H9 (cell line): ENCODE results near the gene SYAP1. TPM values are rescaled to one million over a fixed set of nuclear protein-coding genes. Genes with fewer than 3 reads are reported as not detected.

Experiments used
- DNase-seq: peaks from one replicate; pipeline ENCODE4 v3.0.0-alpha.2; 2017
- H2AFZ ChIP-seq: one replicate; pipeline ENCODE4 v1.6.1; 2013; ENCODE audit warnings: mild to moderate bottlenecking, low read length, control low read depth, moderate library complexity
- H2AK5ac ChIP-seq: 2 replicates; pipeline ENCODE4 v1.6.1; 2013; ENCODE audit warnings: low read length, control low read depth, mixed read lengths; ENCODE audit not compliant: insufficient read length
- H2BK120ac ChIP-seq: one replicate; pipeline ENCODE4 v1.6.1; 2013; ENCODE audit warnings: low read depth, mild to moderate bottlenecking, low read length, control low read depth, inconsistent platforms; ENCODE audit not compliant: poor library complexity, severe bottlenecking
- H2BK12ac ChIP-seq: 2 replicates; pipeline ENCODE4 v1.6.1; 2013; ENCODE audit warnings: low read length, control low read depth, mixed read lengths, low read depth; ENCODE audit not compliant: insufficient read length
- H2BK15ac ChIP-seq: 2 replicates; pipeline ENCODE4 v1.6.1; 2013; ENCODE audit warnings: low read depth, low read length, control low read depth
- H2BK20ac ChIP-seq: one replicate; pipeline ENCODE4 v1.6.1; 2013; ENCODE audit warnings: low read depth, mild to moderate bottlenecking, low read length, control low read depth, inconsistent platforms; ENCODE audit not compliant: poor library complexity, severe bottlenecking
- H2BK5ac ChIP-seq: 2 replicates; pipeline ENCODE4 v1.6.1; 2013; ENCODE audit warnings: low read length, control low read depth, mixed read lengths; ENCODE audit not compliant: insufficient read length
- H3K14ac ChIP-seq: 2 replicates; pipeline ENCODE4 v1.6.1; 2013; ENCODE audit warnings: low read length, control low read depth; ENCODE audit not compliant: insufficient read depth
- H3K18ac ChIP-seq: 2 replicates; pipeline ENCODE4 v1.6.1; 2013; ENCODE audit warnings: low read depth, mild to moderate bottlenecking, mixed read lengths, low read length, control low read depth; ENCODE audit not compliant: insufficient read length
- H3K23ac ChIP-seq: 2 replicates; pipeline ENCODE4 v1.6.1; 2013; ENCODE audit warnings: low read length, control low read depth, mixed read lengths, low read depth; ENCODE audit not compliant: insufficient read length
- H3K23me2 ChIP-seq: 2 replicates; pipeline ENCODE4 v1.6.1; 2013; ENCODE audit warnings: low read depth, mild to moderate bottlenecking, mixed read lengths, low read length, control low read depth; ENCODE audit not compliant: insufficient read length, poor library complexity, severe bottlenecking
- H3K27ac ChIP-seq: 2 replicates; pipeline ENCODE4 v1.5.1; 2013; ENCODE audit warnings: low read length, control low read depth, mixed read lengths, low read depth; ENCODE audit not compliant: insufficient read length
- H3K27me3 ChIP-seq: 2 replicates; pipeline ENCODE4 v1.6.1; 2013; ENCODE audit warnings: low read length, control low read depth, inconsistent platforms; ENCODE audit not compliant: insufficient read depth
- H3K4ac ChIP-seq: 2 replicates; pipeline ENCODE4 v1.6.1; 2013; ENCODE audit warnings: low read depth, mild to moderate bottlenecking, control low read depth, inconsistent platforms, low read length, moderate library complexity
- H3K4me1 ChIP-seq: 2 replicates; pipeline ENCODE4 v1.6.1; 2013; ENCODE audit warnings: low read length, control low read depth, inconsistent platforms; ENCODE audit not compliant: insufficient read depth
- H3K4me2 ChIP-seq: 2 replicates; pipeline ENCODE4 v1.6.1; 2013; ENCODE audit warnings: low read length, control low read depth, mixed read lengths; ENCODE audit not compliant: insufficient read length, insufficient read depth
- H3K56ac ChIP-seq: 2 replicates; pipeline ENCODE4 v1.6.1; 2013; ENCODE audit warnings: low read depth, mild to moderate bottlenecking, mixed read lengths, low read length, control low read depth; ENCODE audit not compliant: insufficient read length
- H3K79me1 ChIP-seq: 2 replicates; pipeline ENCODE4 v1.6.1; 2013; ENCODE audit warnings: low read depth, mild to moderate bottlenecking, moderate library complexity, low read length, control low read depth, inconsistent platforms; ENCODE audit not compliant: insufficient read depth, poor library complexity, severe bottlenecking
- H3K79me2 ChIP-seq: 2 replicates; pipeline ENCODE4 v1.6.1; 2013; ENCODE audit warnings: low read length, control low read depth, inconsistent platforms; ENCODE audit not compliant: insufficient read depth
- H3K9ac ChIP-seq: 2 replicates; pipeline ENCODE4 v1.6.1; 2013; ENCODE audit warnings: low read length, control low read depth, mixed read lengths; ENCODE audit not compliant: insufficient read length; ENCODE audit errors: extremely low read depth
- H3K9me3 ChIP-seq: one replicate; pipeline ENCODE4 v1.6.1; 2013; ENCODE audit warnings: low read depth, low read length, inconsistent platforms; ENCODE audit not compliant: control insufficient read depth
- H3T11ph ChIP-seq: one replicate; pipeline ENCODE4 v1.6.1; 2013; ENCODE audit warnings: mild to moderate bottlenecking, low read length, control low read depth, inconsistent platforms
- H4K20me1 ChIP-seq: one replicate; pipeline ENCODE4 v1.6.1; 2013; ENCODE audit not compliant: control insufficient read depth, insufficient read length, insufficient read depth
- H4K5ac ChIP-seq: 2 replicates; pipeline ENCODE4 v1.6.1; 2013; ENCODE audit warnings: low read depth, mild to moderate bottlenecking, mixed read lengths, low read length, control low read depth; ENCODE audit not compliant: insufficient read length
- H4K8ac ChIP-seq: replicated peaks from 2 replicates; pipeline ENCODE4 v1.6.1; 2013; ENCODE audit warnings: low read length, control low read depth, mixed read lengths, low read depth; ENCODE audit not compliant: insufficient read length
- H4K91ac ChIP-seq: 2 replicates; pipeline ENCODE4 v1.6.1; 2013; ENCODE audit warnings: low read depth, mild to moderate bottlenecking, moderate library complexity, mixed read lengths, low read length, control low read depth; ENCODE audit not compliant: insufficient read length
- H3K27ac Mint-ChIP-seq, 3 experiments: 2 replicates in 2 of 3; 3 replicates in 1 of 3; pipeline ENCODE4 v1.8.0; 2020 to 2021; ENCODE audit warnings: mixed read lengths in 3 of 3, mild to moderate bottlenecking in 1 of 3, moderate library complexity in 1 of 3
- H3K27me3 Mint-ChIP-seq: 2 replicates; pipeline ENCODE4 v1.8.0; 2021; ENCODE audit warnings: low read depth, mild to moderate bottlenecking, moderate library complexity, mixed read lengths
- H3K36me3 Mint-ChIP-seq, 3 experiments: 2 replicates in 2 of 3; 3 replicates in 1 of 3; pipeline ENCODE4 v1.8.0; 2020 to 2021; ENCODE audit warnings: low read depth in 3 of 3, mixed read lengths in 3 of 3; ENCODE audit not compliant: insufficient read depth in 1 of 3
- H3K4me1 Mint-ChIP-seq, 2 experiments: 2 replicates each; pipeline ENCODE4 v1.8.0; 2020; ENCODE audit warnings: mixed read lengths in 2 of 2
- H3K4me3 Mint-ChIP-seq, 2 experiments: 2 replicates in 1 of 2; 3 replicates in 1 of 2; pipeline ENCODE4 v1.8.0; 2020 to 2021; ENCODE audit warnings: mild to moderate bottlenecking in 2 of 2, mixed read lengths in 2 of 2, moderate library complexity in 1 of 2
- H3K9me3 Mint-ChIP-seq, 2 experiments: 2 replicates in 1 of 2; 3 replicates in 1 of 2; pipeline ENCODE4 v1.8.0; 2020; ENCODE audit warnings: mild to moderate bottlenecking in 2 of 2, mixed read lengths in 2 of 2, moderate library complexity in 1 of 2
- CTCF ChIP-seq: fragments of 200-600 bp; sonication (generic); conservative IDR thresholded peaks from 3 replicates; pipeline ENCODE4 v1.8.0; 2021; ENCODE audit warnings: antibody characterized with exemption, mild to moderate bottlenecking
- WGBS: extraction: QIAGEN DNeasy Blood & Tissue Kit; methylation state at CpG from one replicate; pipeline ENCODE4 v1.1.7; 2013; ENCODE audit warnings: missing lambda C conversion rate, low lambda C conversion rate, mixed read lengths; ENCODE audit not compliant: insufficient read length; ENCODE audit errors: extremely low coverage; 5-methylcytosine and 5-hydroxymethylcytosine counted together
- total RNA-seq: library from RNA; stranded (reverse); gene quantifications from 2 replicates; pipeline ENCODE4 v1.2.1, GENCODE V29; 2021

SYAP1 gene
- total RNA-seq, 1 experiment from 2014 or later, result 42.7 TPM

- Histone ChIP-seq H2AFZ (no peak overlapping the region), H3T11ph (no peak overlapping the region), H2AK5ac (no peak overlapping the region), H2BK15ac (no peak overlapping the region), H3K79me1 (no peaks in the 10 kb centered on the region), H3K79me2 (no peaks in the 10 kb centered on the region), H3K27me3 (no peaks in the 10 kb centered on the region), H3K23me2 (no peaks in the 10 kb centered on the region), H2BK20ac (no peak overlapping the region), H2BK12ac (no peak overlapping the region), H3K4ac (no peak overlapping the region), H2BK5ac (no peak overlapping the region), H3K23ac (no peak overlapping the region), H4K5ac (no peak overlapping the region), H3K18ac (no peak overlapping the region), H4K20me1 (no peaks in the 10 kb centered on the region), H3K4me2 (no peak overlapping the region), H3K27ac (no peak overlapping the region), H3K56ac (no peak overlapping the region), H3K14ac (no peak overlapping the region), H2BK120ac (no peak overlapping the region), H4K91ac (no peak overlapping the region), H3K9ac (no peak overlapping the region), H3K4me1 (no peaks in the 10 kb centered on the region), H3K9me3 (no peaks in the 10 kb centered on the region), H4K8ac (no peak overlapping the region)
- Mint-ChIP-seq H3K27me3 (no peaks in the 10 kb centered on the region), H3K27ac (peak overlapping the region in 1 of 3 experiments; percentile 92; a peak in 2 of 7 replicates), H3K36me3 (peaks cover 43 to 83% (median 78%) of the 10 kb centered on the region in 3 experiments; a peak in 6 of 7 replicates), H3K4me1 (peaks cover 6 to 21% of the 10 kb centered on the region in 2 experiments), H3K9me3 (no peaks in the 10 kb centered on the region), H3K4me3 (no peak overlapping the region)
- no CpG with 5 or more reads among the region's 2 CpGs for WGBS
- DNase-seq, result no peak
- no peak for TF ChIP-seq CTCF
Measured at GRCh38 chrX:16754019-16754418, 34.6 kb downstream of the SYAP1 start.
